Gastroesophageal sphincter (tissue), 4 donors: ENCODE measurements around the gene MMS22L. TPM values are rescaled to one million over a fixed set of nuclear protein-coding genes. Genes with fewer than 3 reads are reported as not detected.

Experiments used
- ATAC-seq: fragments of 150-250 bp; one replicate; pipeline ENCODE4 v1.9.1; 2016; ENCODE audit warnings: mild to moderate bottlenecking, moderate library complexity
- H3K27ac ChIP-seq, 4 donors: fragments of 200-600 bp; sonication (generic) in 3 of 4; 1 replicate in 3 of 4; 2 replicates in 1 of 4; pipeline ENCODE4 v1.5.1; 2016 to 2019
- H3K27me3 ChIP-seq: fragments of 200-600 bp; sonication (generic); one replicate; pipeline ENCODE4 v1.5.1; 2019
- H3K36me3 ChIP-seq, 2 donors: fragments of 200-600 bp; sonication (generic); one replicate each; pipeline ENCODE4 v1.5.1; 2019; ENCODE audit warnings: control low read depth in 1 of 2
- H3K4me1 ChIP-seq, 3 donors: fragments of 200-600 bp; sonication (generic); 1 replicate in 2 of 3; 2 replicates in 1 of 3; pipeline ENCODE4 v1.5.1; 2016 to 2019; ENCODE audit warnings: control low read depth in 2 of 3
- H3K4me3 ChIP-seq, 2 donors: fragments of 200-600 bp; sonication (generic); one replicate each; pipeline ENCODE4 v1.5.1; 2019; ENCODE audit warnings: mild to moderate bottlenecking in 1 of 2, moderate library complexity in 1 of 2
- H3K9me3 ChIP-seq, 3 donors: fragments of 200-600 bp; sonication (generic); one replicate each; pipeline ENCODE4 v1.5.1; 2017 to 2019; ENCODE audit warnings: control low read depth in 2 of 3
- CTCF ChIP-seq, 4 experiments: fragments of 200-600 bp in 2 of 4; fragments of 450-650 bp in 2 of 4; sonication (generic) in 1 of 4; IDR thresholded peaks; one replicate each; pipeline ENCODE4 v1.5.1; 2017 to 2019; ENCODE audit warnings: antibody characterized with exemption in 4 of 4, mild to moderate bottlenecking in 2 of 4, moderate library complexity in 2 of 4
- EP300 ChIP-seq: sonication (generic); formaldehyde crosslinking; IDR thresholded peaks from one replicate; pipeline ENCODE4 v1.6.1; 2017; ENCODE audit warnings: antibody characterized with exemption, mild to moderate bottlenecking
- POLR2A ChIP-seq, 2 donors: fragments of 450-650 bp; IDR thresholded peaks; one replicate each; pipeline ENCODE4 v1.6.1; 2017; ENCODE audit warnings: antibody characterized with exemption in 2 of 2, mild to moderate bottlenecking in 2 of 2, moderate library complexity in 1 of 2
- POLR2AphosphoS5 ChIP-seq: sonication (generic); formaldehyde crosslinking; IDR thresholded peaks from one replicate; pipeline ENCODE4 v1.6.1; 2017; ENCODE audit warnings: antibody characterized with exemption
- WGBS, 2 donors: methylation state at CpG; one replicate each; pipeline ENCODE4 v1.1.5; 2018; ENCODE audit warnings: low coverage in 1 of 2; 5-methylcytosine and 5-hydroxymethylcytosine counted together
- total RNA-seq, 4 donors: library from RNA; depleted of rRNA; stranded (reverse); fragments of >200 nt; gene quantifications; one replicate each; pipeline ENCODE4 v1.1.0, GENCODE V29; 2016

Gene MMS22L
- total RNA-seq, 4 donors from 2014 or later: 3.7 to 21.8 (median 4.3) TPM

GRCh38 chr6:97154015-97154414 lies 129.0 kb downstream of the MMS22L start:
- TF ChIP-seq POLR2A (IDR thresholded peaks at IDR 0.05): no peak
- TF ChIP-seq POLR2AphosphoS5: no peak
- TF ChIP-seq CTCF (IDR thresholded peaks at IDR 0.05): no peak
- TF ChIP-seq EP300: no peak
- Histone ChIP-seq H3K4me1 (no peaks in the 10 kb centered on the region), H3K9me3 (no peaks in the 10 kb centered on the region), H3K36me3 (peaks cover 0 to 7% of the 10 kb centered on the region in 2 donors), H3K4me3 (no peak overlapping the region), H3K27me3 (no peaks in the 10 kb centered on the region), H3K27ac (no peak overlapping the region)
- 92 to 94% methylated on average over 3 of the region's 3 CpGs for WGBS, 2 donors
- ATAC-seq: no peak

DNA sequence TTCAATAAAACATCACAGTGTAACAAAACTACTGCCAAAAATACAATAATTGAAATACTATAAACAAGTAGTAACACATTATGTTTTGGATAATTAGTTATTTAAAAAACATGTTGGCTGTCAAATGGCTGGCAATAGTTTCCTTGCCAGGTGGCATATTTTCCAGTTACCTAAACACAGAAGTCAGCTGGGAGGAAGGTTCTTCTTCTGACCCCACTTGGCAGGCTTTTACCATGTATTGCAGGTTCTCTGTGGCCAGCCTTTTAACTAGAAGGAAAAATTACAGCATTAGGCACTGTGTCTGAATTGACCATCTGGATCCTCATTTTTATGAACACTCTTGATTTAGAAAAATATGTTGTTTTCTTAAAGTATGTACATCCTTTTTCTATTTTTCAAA lies 131.4 kb downstream of the MMS22L start:
- no peak overlapping the region for H3K4me3 ChIP-seq
- peaks cover 0 to 11% of the 10 kb centered on the region in 2 donors for H3K36me3 ChIP-seq
- no peaks in the 10 kb centered on the region for H3K27me3 ChIP-seq
- no peaks in the 10 kb centered on the region for H3K9me3 ChIP-seq
- TF ChIP-seq POLR2AphosphoS5 (no peak), CTCF (IDR thresholded peaks at IDR 0.05) (no peak), POLR2A (IDR thresholded peaks at IDR 0.05) (no peak)
- no peak overlapping the region for H3K27ac ChIP-seq
- no peak for ATAC-seq
- H3K4me1 ChIP-seq: peaks cover 0 to 2% (median 0%) of the 10 kb centered on the region in 3 donors

DNA sequence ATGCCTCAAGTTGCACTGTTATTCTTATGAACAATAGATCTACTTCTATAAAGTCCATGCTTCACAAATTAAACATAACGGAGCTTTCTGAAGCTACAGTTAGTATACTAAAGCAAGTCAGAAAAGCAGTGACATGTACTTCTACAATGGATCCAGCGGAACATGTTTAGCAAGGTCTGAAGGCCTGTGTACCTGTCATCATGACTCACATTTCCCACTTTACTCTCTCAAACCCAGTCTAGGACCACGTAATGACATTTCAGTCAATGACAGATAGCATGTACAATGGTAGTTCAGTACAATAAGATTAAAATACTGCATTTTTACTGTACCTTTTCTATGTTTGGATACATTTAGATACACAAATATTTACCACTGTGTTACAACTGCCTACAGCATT lies 132.1 kb downstream of the MMS22L start:
- TF ChIP-seq EP300: no peak
- no peak for TF ChIP-seq CTCF (IDR thresholded peaks at IDR 0.05)
- no peak for TF ChIP-seq POLR2AphosphoS5
- TF ChIP-seq POLR2A (IDR thresholded peaks at IDR 0.05): no peak
- Histone ChIP-seq H3K4me1 (peaks cover 0 to 9% (median 0%) of the 10 kb centered on the region in 3 donors), H3K27ac (no peak overlapping the region), H3K27me3 (no peaks in the 10 kb centered on the region), H3K36me3 (peaks cover 0 to 11% of the 10 kb centered on the region in 2 donors), H3K4me3 (no peak overlapping the region), H3K9me3 (no peaks in the 10 kb centered on the region)
- ATAC-seq: no peak
- 83 to 98% methylated on average over 3 of the region's 3 CpGs for WGBS, 2 donors

DNA sequence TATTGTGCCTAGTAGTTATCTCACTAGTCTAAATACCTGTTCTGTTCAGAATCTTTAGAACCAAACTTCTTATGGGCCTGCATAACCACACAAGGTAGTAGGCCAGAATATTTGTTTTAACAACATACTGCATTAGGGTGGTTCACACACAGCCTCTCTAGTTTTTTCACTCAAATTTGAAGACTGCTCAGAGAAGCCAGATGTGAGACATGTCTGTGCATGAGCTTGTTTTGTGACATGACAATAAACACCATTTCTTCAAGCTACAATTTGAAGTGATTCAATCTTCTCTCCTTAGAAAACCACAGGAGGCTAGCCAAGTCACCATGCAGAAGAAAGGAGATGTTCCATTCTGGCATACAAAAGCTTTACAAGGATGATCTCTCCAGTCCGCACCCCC lies 135.6 kb downstream of the MMS22L start:
- WGBS, 2 donors: 86 to 100% methylated on average over 1 of the region's 1 CpG
- no peak overlapping the region for H3K4me3 ChIP-seq
- no peak overlapping the region for H3K27ac ChIP-seq
- peaks cover 0 to 11% (median 0%) of the 10 kb centered on the region in 3 donors for H3K4me1 ChIP-seq
- no peaks in the 10 kb centered on the region for H3K9me3 ChIP-seq
- TF ChIP-seq CTCF (IDR thresholded peaks at IDR 0.05) (no peak), POLR2A (IDR thresholded peaks at IDR 0.05) (no peak), EP300 (no peak), POLR2AphosphoS5 (no peak)
- peaks cover 0 to 11% of the 10 kb centered on the region in 2 donors for H3K36me3 ChIP-seq
- no peak for ATAC-seq
- no peaks in the 10 kb centered on the region for H3K27me3 ChIP-seq

GRCh38 chr6:97145691-97146090 lies 137.3 kb downstream of the MMS22L start:
- H3K4me3 ChIP-seq: no peak overlapping the region
- H3K4me1 ChIP-seq: peaks cover 0 to 11% (median 0%) of the 10 kb centered on the region in 3 donors
- no peak overlapping the region for H3K27ac ChIP-seq
- TF ChIP-seq POLR2A (IDR thresholded peaks at IDR 0.05): no peak
- no peak for TF ChIP-seq CTCF (IDR thresholded peaks at IDR 0.05)
- TF ChIP-seq EP300: no peak
- TF ChIP-seq POLR2AphosphoS5: no peak
- 100% methylated on average over 1 of the region's 1 CpG for WGBS, 2 donors
- ATAC-seq: no peak
- H3K27me3 ChIP-seq: no peaks in the 10 kb centered on the region
- H3K36me3 ChIP-seq: peaks cover 0 to 5% of the 10 kb centered on the region in 2 donors
- H3K9me3 ChIP-seq: no peaks in the 10 kb centered on the region
